ENCODE measurements around the gene CSF3R. TPM values are rescaled to one million over a fixed set of nuclear protein-coding genes. Genes with fewer than 3 reads are reported as not detected.
"Not testable (repeated sequence)": the region's sequence is repeated elsewhere in the genome, so short reads cannot be mapped to it uniquely, and the experiment has no call there.

Gene CSF3R
- total RNA-seq, 1 donor from 2014 or later, result 0.20 TPM

GRCh38 chr1:36511804-36512798 is 29.4 kb upstream of the CSF3R start:
- FAIRE-seq, result no peak
- Histone ChIP-seq H2AFZ (ENCODE audit: low read depth, low read length) (no peak overlapping the region), H3K9me3 (ENCODE audit: insufficient read depth, low read depth, low read length) (no peaks in the 10 kb centered on the region), H3K27me3 (ENCODE audit: insufficient read depth, low read length) (no peaks in the 10 kb centered on the region), H3K4me2 (ENCODE audit: low read length) (no peak overlapping the region), H3K9ac (ENCODE audit: low read length) (no peak overlapping the region), H3K36me3 (ENCODE audit: insufficient read depth, low read length) (no peaks in the 10 kb centered on the region), H3K4me1 (ENCODE audit: insufficient read depth, low read length) (no peaks in the 10 kb centered on the region), H3K27ac (ENCODE audit: low read depth, low read length) (no peak overlapping the region), H3K79me2 (ENCODE audit: insufficient read depth, low read length) (no peaks in the 10 kb centered on the region), H4K20me1 (ENCODE audit: insufficient read depth, low read length) (no peaks in the 10 kb centered on the region), H3K4me3 (ENCODE audit: insufficient read depth, low read depth, low read length) (no peak overlapping the region)
- DNase-seq (ENCODE audit: low read depth), result no peak
- Mint-ChIP-seq H3K4me3 (ENCODE audit: unreplicated experiment) (no peak overlapping the region), H3K4me1 (ENCODE audit: low read depth, unreplicated experiment) (no peaks in the 10 kb centered on the region), H3K27me3 (ENCODE audit: low read depth, unreplicated experiment) (peaks cover 21% of the 10 kb centered on the region), H3K27ac (ENCODE audit: unreplicated experiment) (no peak overlapping the region), H3K36me3 (ENCODE audit: low read depth, unreplicated experiment) (no peaks in the 10 kb centered on the region), H3K9me3 (ENCODE audit: unreplicated experiment) (no peaks in the 10 kb centered on the region)
- TF ChIP-seq CTCF (IDR thresholded peaks at IDR 0.05; ENCODE audit: insufficient read depth, low read depth, low read length) (no peak), EZH2 (IDR thresholded peaks at IDR 0.05; ENCODE audit: insufficient read depth, low read length) (no peak)

- H3K36me3 ChIP-seq (ENCODE audit: insufficient read depth, low read length); H3K36me3 Mint-ChIP-seq (ENCODE audit: low read depth, unreplicated experiment); DNase-seq (ENCODE audit: low read depth); H3K9me3 Mint-ChIP-seq (ENCODE audit: unreplicated experiment); H2AFZ ChIP-seq (ENCODE audit: low read depth, low read length); H3K9ac ChIP-seq (ENCODE audit: low read length); FAIRE-seq; H3K4me3 ChIP-seq (ENCODE audit: insufficient read depth, low read depth, low read length); H3K4me3 Mint-ChIP-seq (ENCODE audit: unreplicated experiment); H3K27ac ChIP-seq (ENCODE audit: low read depth, low read length); H3K79me2 ChIP-seq (ENCODE audit: insufficient read depth, low read length); H4K20me1 ChIP-seq (ENCODE audit: insufficient read depth, low read length); H3K9me3 ChIP-seq (ENCODE audit: insufficient read depth, low read depth, low read length); H3K4me2 ChIP-seq (ENCODE audit: low read length); H3K4me1 ChIP-seq (ENCODE audit: insufficient read depth, low read length); H3K27ac Mint-ChIP-seq (ENCODE audit: unreplicated experiment); H3K27me3 ChIP-seq (ENCODE audit: insufficient read depth, low read length); H3K4me1 Mint-ChIP-seq (ENCODE audit: low read depth, unreplicated experiment): not testable (repeated sequence)
- peaks cover 27% of the 10 kb centered on the region for H3K27me3 Mint-ChIP-seq (ENCODE audit: low read depth, unreplicated experiment)
Observed at GRCh38 chr1:36511220-36511619, 28.5 kb upstream of the CSF3R start.

GRCh38 chr1:36510418-36510817 is 27.7 kb upstream of the CSF3R start:
- Histone ChIP-seq H3K4me2 (ENCODE audit: low read length) (no peak overlapping the region), H3K4me1 (ENCODE audit: insufficient read depth, low read length) (no peaks in the 10 kb centered on the region), H3K9me3 (ENCODE audit: insufficient read depth, low read depth, low read length) (no peaks in the 10 kb centered on the region), H3K36me3 (ENCODE audit: insufficient read depth, low read length) (no peaks in the 10 kb centered on the region), H2AFZ (ENCODE audit: low read depth, low read length) (no peak overlapping the region), H3K27me3 (ENCODE audit: insufficient read depth, low read length) (peaks cover 6% of the 10 kb centered on the region), H3K79me2 (ENCODE audit: insufficient read depth, low read length) (no peaks in the 10 kb centered on the region), H4K20me1 (ENCODE audit: insufficient read depth, low read length) (no peaks in the 10 kb centered on the region), H3K4me3 (ENCODE audit: insufficient read depth, low read depth, low read length) (no peak overlapping the region), H3K27ac (ENCODE audit: low read depth, low read length) (no peak overlapping the region), H3K9ac (ENCODE audit: low read length) (no peak overlapping the region)
- Mint-ChIP-seq H3K36me3 (ENCODE audit: low read depth, unreplicated experiment) (no peaks in the 10 kb centered on the region), H3K9me3 (ENCODE audit: unreplicated experiment) (no peaks in the 10 kb centered on the region), H3K4me3 (ENCODE audit: unreplicated experiment) (no peak overlapping the region), H3K4me1 (ENCODE audit: low read depth, unreplicated experiment) (no peaks in the 10 kb centered on the region), H3K27me3 (ENCODE audit: low read depth, unreplicated experiment) (peaks cover 27% of the 10 kb centered on the region), H3K27ac (ENCODE audit: unreplicated experiment) (no peak overlapping the region)
- DNase-seq (ENCODE audit: low read depth), result no peak
- TF ChIP-seq EZH2 (IDR thresholded peaks at IDR 0.05; ENCODE audit: insufficient read depth, low read length), result no peak
- TF ChIP-seq CTCF (IDR thresholded peaks at IDR 0.05; ENCODE audit: insufficient read depth, low read depth, low read length), result no peak
- no peak for FAIRE-seq

Data from astrocyte (in vitro differentiated cells and primary cell).